Medulla oblongata (tissue), 1 donor: ENCODE data around the gene PIK3R1.

Source experiments
- DNase-seq: peaks from one replicate; pipeline ENCODE4 v3.0.0-alpha.2; 2015; ENCODE audit errors: extremely low spot score

Gene PIK3R1

DNA sequence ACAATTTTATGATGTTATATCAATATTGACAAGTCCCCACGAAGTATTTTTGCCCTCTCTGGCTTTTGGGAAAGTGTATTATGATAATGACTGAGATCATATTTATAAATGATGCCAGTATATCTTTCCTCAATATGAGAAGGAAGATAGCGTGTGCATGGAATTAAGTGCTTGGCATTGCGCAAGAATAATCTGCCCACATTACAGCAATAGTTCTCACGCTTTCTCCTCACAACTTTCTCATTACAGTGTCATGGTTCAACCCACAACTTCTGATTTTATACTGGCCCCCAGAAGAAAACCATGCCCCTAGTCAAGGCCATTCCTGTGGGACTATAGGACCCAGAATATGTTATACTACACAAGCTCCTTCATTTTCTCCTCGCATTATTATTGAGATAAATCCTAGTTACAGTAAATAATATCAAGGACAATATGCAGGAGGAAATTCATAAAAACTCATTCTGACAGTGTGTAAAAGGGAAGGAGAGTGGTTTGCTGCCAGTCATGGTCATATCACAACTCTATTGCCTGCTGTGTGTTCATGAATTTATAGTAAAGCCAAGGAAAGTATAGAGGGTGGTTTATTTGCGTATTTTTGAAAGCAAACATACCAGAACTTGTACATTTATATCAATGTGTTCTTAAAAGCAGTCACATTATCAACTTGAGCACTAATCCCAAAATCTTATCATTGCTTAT is 114.1 kb downstream of the PIK3R1 start:
- no peak for DNase-seq

DNA sequence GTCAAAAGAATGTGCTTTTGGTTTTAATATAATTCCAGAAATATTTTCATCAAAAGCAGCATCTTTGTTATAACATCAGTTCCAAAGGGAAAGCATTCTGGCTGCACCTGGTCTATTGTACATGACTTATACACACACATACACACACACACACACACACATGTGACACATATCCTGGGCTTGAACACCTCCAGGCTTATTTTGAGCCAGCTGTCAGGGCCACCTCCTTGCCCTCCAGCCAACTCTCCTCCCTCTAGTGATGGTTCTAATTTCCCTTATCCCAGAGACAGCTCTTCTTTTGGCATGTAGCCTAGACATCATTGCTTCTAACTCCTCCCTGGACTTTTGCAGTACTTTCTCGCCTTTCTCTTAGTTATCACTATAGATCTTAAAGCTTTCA is 115.0 kb downstream of the PIK3R1 start:
- no peak for DNase-seq

DNA sequence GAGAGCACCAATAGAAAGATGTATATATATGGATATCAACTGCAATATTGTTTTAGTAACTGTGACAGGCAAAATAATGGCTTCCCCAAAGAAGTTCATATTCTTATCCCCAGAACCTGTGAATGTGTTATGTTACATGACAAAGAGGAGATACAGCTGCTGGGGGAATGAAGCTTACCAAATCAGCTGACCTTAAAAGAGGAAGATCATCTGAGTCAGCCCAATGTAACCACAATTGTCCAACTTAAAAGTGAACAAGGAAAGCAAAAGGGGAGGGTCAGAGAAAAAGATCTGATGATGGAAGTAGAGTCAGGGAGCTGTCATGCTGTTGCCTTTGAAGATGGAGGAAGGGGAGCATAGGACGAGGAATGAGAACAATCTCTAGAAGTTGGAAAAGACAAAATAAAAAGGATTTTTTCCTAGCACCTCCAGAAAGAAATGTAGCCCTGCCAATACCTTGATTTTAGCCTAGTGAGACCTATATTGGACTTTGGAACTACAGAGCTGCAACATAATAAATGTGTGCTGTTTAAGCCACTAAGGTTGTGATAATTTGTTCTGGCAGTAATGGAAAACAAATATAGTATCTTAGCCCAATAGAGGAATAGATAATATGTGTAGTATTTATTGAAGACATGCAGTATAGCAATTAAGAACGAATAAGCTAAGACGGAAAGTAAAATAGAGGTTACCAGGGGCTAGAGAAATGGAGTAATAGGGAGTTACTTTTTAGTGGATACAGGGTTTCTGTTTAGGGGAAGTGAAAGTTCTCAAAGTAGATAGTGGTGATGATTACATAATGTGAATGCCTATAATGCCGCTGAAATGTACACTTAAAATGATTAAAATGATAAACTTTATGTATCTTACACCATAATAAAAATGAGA is 115.9 kb downstream of the PIK3R1 start:
- DNase-seq: peak; percentile 66

DNA sequence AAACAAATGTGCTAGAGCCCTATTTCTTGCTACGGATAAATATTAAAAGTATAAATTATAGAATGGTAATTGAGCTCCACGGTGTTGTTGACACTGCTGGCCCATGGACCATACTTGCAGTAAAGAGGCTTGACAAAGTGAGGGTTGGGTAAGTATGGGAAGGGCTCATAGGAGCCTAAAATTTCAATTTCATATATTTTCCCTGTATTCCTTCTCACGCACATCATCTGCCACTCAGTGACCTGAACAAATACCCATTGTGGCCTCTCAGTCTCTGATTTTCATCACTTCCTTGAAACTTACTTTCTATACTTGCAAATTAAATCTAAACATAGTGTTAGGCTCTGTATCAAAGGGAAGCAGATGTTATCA is 116.5 kb downstream of the PIK3R1 start:
- DNase-seq: no peak

DNA sequence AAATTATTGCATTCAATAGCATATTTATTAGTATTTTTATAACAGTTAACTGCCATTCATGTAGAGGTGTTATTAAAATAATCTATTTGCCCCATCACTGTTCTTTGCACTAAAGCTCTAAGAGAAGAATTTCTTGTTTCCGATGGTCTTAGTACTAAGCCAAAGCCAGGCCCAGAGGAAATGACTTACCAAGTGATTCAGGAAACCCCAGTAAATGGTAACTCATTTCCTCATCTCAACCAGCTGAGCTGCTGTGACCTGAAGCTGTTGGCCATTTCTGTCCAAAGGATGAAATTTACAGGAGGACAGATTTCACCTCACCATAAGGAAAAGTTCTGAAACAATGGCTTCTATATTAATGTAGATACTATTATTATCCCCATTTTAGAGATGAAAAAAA is 117.0 kb downstream of the PIK3R1 start:
- no peak for DNase-seq

DNA sequence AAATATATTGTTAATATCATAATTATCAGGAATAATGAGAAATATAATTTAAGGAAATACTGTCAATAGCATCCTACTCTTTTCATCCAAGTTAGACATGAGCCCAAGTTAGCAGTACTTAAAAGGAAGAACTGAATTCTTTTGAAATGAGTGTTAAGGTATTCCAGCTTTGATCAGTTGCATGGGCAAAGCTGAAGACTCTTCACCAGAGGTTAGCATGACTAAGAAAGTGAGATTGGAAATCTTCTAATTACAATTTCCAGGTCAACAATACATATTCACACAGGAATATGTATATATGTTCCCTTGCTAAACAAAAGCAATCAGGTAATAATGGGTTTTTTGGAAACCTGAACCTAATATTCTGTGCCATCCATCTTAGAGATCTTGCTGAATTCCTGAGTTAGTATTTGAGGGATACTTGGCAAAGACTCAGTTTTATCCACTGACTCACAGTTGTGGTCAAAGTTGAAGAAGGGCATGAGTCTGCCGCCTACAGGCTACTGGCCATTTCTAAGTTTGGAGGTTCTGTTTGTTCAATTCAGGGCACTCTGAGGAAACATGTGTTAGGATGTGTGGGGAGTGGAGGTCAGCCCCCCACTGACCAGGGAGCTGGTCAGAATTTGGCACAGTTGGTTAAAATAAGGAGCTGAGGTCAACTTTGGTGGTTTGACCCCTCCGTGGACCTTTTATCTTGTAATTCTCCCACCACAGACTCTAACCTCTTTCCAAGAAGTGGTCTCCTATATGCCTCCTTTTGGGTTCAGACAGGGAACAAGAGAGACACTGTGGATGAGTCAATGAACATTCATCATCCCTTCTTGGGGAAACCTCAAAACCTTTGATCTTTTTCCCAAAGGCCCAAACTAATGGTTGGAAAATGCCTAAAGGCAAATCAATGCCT is 118.3 kb downstream of the PIK3R1 start:
- no peak for DNase-seq

DNA sequence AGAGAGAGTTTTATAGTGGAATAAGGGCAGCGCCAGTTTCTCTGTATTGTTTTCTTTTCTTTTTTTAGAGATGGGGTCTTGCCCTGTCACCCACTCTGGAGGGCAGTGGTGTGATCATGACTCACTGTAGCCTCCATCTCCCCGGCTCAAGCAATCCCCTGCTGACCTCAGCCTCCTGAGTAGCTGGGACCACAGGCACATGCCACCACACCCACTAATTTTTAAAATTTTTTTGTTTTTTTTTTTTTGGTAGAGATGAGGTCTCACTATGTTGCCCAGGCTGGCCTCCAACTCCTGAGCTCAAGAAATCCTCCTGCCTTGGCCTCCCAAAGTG is 119.0 kb downstream of the PIK3R1 start:
- no peak for DNase-seq

DNA sequence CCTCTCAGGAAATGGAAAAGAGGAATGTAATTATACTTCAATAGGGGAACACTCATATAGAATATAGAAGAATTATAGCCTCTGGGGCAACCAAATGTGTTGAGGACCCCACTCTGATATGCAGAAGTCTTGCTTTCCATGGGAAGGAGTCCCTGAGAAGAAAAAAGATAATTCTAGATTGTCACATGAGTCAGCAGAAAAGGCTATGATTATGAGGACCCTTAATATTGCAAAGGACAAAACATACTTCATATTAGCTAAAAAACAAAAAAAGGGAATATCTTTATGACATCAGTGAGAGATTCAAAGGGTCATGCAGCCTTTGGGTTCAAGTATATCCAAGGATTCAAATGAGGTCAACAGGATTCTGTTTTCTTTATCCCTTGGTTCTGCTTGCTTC is 119.5 kb downstream of the PIK3R1 start:
- DNase-seq: no peak

DNA sequence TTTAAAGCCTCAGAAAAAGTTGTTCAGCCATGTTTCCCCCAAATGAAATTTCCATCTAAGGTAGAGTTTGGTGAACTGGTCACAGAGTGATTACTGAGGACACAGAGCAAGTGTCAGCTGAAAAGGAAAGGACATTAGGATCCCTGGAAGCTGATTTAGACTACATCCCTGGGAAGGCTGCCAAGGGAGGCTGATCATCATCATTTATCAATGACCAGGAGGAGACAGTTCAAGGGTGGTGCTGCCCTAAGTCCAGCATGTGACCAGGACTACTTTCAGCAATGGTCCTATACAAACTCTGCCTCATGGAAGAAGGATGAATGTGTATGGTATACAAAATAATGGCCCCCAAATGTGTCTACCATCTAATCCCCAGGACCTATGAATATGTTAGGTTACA is 120.6 kb downstream of the PIK3R1 start:
- DNase-seq: no peak

DNA sequence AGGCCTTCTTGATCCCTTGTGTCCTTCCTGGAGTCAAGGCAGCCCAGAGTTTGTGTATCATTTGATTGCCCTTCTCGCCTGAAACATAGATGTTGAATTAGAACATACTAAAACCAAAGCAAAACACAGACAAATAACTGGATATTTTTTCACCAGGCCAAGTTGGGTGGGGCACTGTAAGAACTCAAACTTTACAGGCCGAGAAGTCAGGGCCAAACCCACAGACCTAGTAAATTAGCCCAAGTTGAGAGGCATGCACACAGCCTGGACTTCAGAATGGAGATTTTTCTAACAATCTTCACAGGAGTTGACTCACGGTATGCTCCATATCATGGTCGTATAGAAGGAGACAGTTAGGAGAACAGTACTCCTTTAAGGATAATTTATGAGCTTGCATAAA is 121.7 kb downstream of the PIK3R1 start:
- no peak for DNase-seq

DNA sequence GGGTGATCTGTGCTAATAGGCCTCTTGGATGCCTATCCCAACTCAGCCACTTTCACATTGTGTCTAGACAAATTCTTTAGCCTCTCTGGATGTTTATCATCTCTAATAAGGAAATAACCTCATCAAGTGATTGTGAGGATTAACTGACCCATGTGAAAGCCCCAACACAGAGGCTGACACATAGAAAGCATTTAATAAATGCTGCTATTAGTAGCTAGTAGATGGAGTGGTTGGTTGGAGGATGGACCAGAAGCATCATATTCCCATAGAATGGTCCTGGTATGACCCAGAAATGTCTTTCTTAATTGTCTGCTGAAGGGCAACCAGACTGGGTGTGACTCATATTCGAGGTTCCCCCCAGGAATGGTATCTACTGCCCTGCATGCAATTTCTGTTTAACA is 124.4 kb downstream of the PIK3R1 start:
- no peak for DNase-seq

DNA sequence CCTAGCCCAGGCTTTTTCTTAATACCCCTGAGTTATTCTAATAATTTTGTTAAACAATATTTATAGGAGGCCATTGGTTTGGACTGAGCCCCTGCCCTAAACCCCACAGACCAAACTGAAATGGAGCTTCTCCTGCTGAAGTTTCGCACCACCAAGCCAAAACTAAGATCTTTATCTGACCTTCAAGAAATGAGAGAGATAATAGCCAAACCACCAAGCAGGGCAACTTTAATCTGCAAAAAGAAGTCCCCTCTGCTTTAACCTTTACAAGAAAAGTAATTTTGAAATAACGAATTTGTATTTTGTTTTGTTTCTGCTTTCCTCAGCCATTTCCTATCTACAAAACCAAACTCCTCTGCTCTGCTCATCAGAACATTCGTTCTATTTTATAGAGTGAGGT is 125.5 kb downstream of the PIK3R1 start:
- DNase-seq: no peak

DNA sequence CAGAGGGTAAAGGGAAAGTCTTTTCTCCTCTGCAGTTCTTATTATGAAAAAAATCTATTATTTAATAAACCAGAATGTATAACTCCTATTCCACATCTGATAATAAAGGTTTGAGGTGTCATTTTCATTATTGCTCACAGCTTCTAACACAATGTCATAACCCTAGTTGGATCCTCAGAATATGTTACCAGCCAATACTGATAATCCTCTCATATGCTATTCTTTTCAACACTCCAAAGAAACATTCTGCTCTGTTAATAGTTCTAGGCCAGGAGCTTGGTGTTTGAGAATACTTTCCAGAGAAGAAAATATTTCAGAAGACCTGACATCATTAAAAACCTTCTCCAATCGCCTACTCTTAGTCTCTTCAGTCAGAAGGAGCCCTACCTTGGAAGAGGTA is 127.1 kb downstream of the PIK3R1 start:
- DNase-seq: no peak

DNA sequence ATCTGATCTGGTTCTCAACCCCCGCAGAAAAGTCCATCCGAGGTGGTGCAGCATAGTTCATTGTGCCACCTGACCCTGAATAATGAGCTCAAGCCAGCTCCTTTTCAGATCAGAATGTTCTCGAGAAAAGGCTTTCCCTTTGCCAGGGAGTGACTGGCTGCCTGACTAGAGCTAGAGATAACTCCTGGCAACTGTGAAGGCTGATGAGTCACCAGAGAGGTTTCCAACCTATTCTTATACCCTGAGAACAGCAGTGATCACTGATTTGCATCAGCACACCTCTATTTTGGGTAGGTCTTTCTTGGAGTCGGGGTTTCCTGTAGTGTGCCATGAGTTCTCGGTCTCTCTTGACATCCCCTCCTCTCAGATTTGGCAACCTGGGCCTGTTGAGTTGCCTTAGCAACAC is 127.9 kb downstream of the PIK3R1 start:
- no peak for DNase-seq

DNA sequence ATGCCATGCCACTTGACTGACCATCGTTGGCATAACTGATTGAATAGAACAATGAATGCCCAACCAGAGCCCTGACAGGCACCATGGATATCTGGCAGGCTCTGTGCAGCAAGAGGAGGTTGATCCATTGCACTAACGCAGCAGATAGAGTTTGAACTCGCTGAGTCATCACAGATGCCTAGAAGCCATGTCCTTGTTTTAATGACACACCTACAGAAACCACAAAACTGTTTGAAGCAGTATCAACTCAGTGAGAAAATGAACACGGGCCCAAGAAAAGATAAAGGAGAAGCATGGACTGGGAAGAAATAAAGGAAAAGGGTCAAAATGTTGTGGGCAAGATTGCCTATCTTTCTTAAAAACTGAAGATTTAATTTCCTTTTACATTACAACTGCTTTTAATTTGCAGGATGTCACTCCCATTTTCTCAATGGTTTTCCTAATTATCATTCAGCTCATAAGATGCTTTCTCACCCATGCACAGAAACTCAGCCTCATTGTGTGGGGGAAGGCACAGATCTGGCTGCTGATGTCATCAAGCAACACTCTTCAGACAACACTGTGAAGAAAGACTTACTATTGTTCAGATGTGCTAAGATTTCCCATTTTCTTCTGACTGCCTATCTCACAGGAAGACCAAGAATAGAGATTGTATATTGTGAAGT is 129.0 kb downstream of the PIK3R1 start:
- peak; percentile 57 for DNase-seq

DNA sequence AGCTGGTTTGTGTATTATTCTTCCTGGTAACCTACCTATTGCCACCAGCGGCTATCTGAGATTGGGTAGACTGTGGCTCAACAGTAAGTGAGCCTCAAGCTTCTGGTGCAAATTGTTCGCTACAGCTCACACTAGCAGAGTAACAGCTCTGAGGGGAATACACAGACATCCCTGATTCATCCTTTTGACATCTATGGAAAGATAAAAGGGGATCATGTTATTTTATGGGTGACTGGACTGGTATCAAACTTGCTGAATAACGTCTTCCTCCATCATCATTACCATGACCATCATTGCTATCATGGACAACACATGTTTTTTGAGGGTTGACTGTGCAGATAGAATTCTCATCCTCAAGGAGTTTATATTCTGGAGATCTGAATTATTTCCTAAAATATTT is 129.6 kb downstream of the PIK3R1 start:
- no peak for DNase-seq

DNA sequence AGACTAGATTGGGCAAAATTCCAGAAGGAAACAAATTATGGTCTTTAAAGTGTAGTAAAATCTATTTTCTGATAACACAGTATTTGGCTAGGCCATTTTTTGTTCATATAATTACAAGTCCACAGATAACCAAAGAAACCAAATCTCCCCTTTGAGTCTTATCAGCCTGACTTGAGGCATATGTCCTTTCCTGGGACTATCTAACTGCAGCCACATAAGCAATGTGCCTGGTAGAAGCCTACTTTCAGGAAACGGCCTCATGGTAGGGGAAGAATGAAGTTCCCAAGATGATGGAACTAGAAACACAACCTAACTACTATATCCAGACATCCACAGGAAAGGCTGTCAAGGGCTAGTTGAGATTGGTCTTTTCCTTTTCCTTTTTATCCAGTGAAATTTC is 130.0 kb downstream of the PIK3R1 start:
- DNase-seq: no peak

DNA sequence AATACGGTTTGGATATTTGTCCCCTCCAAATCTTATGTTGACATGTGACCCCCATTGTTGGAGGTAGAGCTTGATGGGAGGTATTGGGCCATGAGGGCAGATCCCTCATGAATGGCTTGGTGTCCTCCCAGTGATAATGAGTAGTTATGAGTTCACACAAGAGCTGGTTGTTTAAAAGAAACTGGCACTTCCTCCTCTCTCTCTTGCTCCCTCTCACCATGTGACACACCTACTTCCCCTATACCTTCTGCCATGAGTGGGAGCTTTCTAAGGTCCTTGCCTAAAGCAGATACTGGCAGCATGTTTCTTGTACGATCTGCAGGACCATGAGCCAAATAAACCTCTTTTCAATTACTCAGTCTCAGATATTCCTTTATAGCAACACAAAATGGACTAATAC is 132.0 kb downstream of the PIK3R1 start:
- no peak for DNase-seq

DNA sequence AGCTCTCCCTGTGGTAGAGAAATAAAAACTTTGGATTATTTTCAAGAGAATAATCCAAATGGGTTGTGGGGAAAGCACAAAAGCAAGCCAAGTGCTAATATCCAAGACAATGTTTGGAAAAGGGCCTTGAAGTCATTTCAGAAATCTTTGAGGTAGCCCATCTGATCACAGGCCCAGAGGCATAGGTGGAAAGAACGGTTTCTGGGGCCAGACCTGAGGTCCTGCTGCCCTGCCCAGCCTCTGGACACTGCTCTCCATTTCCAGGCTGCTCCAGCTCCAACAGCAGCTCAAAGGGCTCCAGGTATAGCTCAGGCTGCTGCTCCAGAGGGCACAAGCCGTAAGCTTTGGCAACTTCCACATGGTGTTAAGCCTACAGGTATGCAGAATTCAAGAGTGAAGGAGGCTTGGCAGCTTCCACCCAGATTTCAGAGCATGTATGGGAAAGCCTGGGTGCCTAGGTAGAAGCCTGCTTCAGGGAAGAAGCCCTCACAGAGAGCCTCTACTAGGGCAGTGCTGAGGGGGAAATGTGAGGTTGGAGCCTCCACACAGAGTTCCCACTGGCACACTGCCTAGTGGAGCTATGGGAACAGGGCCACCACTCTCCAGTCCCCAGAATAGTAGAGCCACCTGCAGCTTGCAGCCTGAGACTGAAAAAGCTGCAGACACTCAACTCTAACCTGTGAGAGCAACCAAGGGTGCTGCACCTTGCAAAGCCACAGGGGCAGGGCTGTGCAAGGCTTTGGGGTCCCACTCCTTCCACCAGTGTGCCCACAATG is 133.1 kb downstream of the PIK3R1 start:
- DNase-seq: no peak

DNA sequence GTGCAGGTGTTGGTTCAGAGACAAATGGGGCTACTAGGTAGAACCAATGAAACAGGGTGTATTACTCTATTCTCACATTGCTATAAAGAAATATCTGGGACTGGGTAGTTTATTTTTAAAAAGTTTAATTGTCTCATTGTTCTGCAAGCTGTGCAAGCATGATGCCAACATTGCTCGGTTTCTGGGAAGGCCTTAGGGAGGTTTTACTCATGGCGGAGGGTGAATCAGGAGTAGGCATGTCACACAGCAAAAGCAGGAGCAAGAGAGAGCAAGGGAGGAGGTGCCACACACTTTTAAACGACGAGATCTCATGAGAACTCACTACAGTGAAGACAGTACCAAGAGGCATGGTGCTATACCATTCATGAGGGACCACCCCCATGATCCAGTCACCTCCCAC is 134.6 kb downstream of the PIK3R1 start:
- no peak for DNase-seq
